MM.1S (cell line): ENCODE measurements around the gene SH2B2.

Experiments used
- EZH2 ChIP-seq: fragments of 300-600 bp; sonication (generic); optimal IDR thresholded peaks from 2 replicates; pipeline ENCODE3; 2017; ENCODE audit warnings: low read depth, mild to moderate bottlenecking, antibody characterized with exemption, low read length, mixed read lengths
- EZH2phosphoT487 ChIP-seq: fragments of 300-600 bp; sonication (generic); IDR thresholded peaks from 2 replicates; pipeline ENCODE4 v1.6.1; 2018; ENCODE audit warnings: antibody characterized with exemption, low read length
- TF ChIP-seq, protein P1 (sequence below): fragments of 300-600 bp; sonication (generic); IDR thresholded peaks from 2 replicates; pipeline ENCODE4 v1.5.1; 2016; ENCODE audit warnings: antibody characterized with exemption, low read length, mixed read lengths

DNA sequence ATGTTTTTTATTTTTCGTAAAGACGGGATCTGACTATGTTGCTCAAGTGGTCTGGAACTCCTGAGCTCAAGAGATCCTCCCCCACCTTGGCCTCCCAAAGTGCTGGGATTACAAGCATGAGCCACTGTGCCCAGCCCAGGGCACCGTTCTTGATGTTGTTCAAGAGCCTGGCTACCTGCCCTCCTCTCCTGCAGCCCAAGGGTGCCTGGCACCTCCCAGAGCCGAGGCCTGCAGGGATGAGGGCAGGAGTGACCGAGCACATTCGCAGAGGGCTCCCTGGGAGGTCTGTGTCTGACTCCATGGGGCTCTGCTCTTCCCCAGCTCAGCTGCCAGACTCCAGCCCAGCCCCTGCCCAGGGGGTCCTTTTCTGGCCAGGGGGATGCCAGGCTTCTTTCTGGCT lies 15.4 kb downstream of the SH2B2 start:
- TF ChIP-seq, protein P1, sequence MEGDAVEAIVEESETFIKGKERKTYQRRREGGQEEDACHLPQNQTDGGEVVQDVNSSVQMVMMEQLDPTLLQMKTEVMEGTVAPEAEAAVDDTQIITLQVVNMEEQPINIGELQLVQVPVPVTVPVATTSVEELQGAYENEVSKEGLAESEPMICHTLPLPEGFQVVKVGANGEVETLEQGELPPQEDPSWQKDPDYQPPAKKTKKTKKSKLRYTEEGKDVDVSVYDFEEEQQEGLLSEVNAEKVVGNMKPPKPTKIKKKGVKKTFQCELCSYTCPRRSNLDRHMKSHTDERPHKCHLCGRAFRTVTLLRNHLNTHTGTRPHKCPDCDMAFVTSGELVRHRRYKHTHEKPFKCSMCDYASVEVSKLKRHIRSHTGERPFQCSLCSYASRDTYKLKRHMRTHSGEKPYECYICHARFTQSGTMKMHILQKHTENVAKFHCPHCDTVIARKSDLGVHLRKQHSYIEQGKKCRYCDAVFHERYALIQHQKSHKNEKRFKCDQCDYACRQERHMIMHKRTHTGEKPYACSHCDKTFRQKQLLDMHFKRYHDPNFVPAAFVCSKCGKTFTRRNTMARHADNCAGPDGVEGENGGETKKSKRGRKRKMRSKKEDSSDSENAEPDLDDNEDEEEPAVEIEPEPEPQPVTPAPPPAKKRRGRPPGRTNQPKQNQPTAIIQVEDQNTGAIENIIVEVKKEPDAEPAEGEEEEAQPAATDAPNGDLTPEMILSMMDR: no peak
- TF ChIP-seq EZH2phosphoT487: no peak
- TF ChIP-seq EZH2: no peak
